SU-DHL-6 (cell line): ENCODE results near the gene CLEC11A.

Experiments used
- H2AFZ ChIP-seq: fragments of 200-600 bp; sonication (generic); 2 replicates; pipeline ENCODE4 v1.6.1; 2014; ENCODE audit warnings: low read depth, mild to moderate bottlenecking, moderate library complexity, mixed read lengths, antibody characterized with exemption, low read length; ENCODE audit not compliant: severe bottlenecking
- H3F3A ChIP-seq: fragments of 200-600 bp; shearing (Covaris generic); 2 replicates; pipeline ENCODE4 v1.6.0; 2016; ENCODE audit warnings: antibody characterized with exemption, mild to moderate bottlenecking; ENCODE audit not compliant: insufficient read depth
- H3K27ac ChIP-seq: fragments of 200-600 bp; sonication (generic); 2 replicates; pipeline ENCODE4 v1.5.1; 2016; ENCODE audit warnings: low read depth, mild to moderate bottlenecking, low read length, moderate library complexity, mixed read lengths
- H3K27me3 ChIP-seq: fragments of 200-600 bp; sonication (generic), shearing (Covaris generic); 2 replicates; pipeline ENCODE4 v1.6.0; 2014; ENCODE audit warnings: mild to moderate bottlenecking, low read length
- H3K36me3 ChIP-seq: fragments of 200-600 bp; sonication (generic); 2 replicates; pipeline ENCODE4 v1.6.1; 2014; ENCODE audit warnings: mild to moderate bottlenecking, low read length, mixed read lengths
- H3K4me2 ChIP-seq: fragments of 300-600, 200-600 bp; shearing (Covaris generic), sonication (generic); 2 replicates; pipeline ENCODE4 v1.6.0; 2014; ENCODE audit warnings: low read length, low read depth, mild to moderate bottlenecking; ENCODE audit not compliant: poor library complexity, severe bottlenecking
- H3K4me3 ChIP-seq: fragments of 200-600 bp; sonication (generic); 2 replicates; pipeline ENCODE4 v1.5.1; 2014; ENCODE audit warnings: antibody characterized with exemption, low read length, mild to moderate bottlenecking, mixed read lengths; ENCODE audit not compliant: insufficient read depth, poor library complexity, severe bottlenecking
- H3K79me2 ChIP-seq: fragments of 200-600 bp; sonication (generic); 2 replicates; pipeline ENCODE4 v1.6.1; 2014; ENCODE audit warnings: mild to moderate bottlenecking, low read length, moderate library complexity; ENCODE audit not compliant: insufficient read depth
- H3K9ac ChIP-seq: fragments of 200-600 bp; sonication (generic); 2 replicates; pipeline ENCODE4 v1.7.0; 2014; ENCODE audit warnings: mild to moderate bottlenecking, low read length
- H3K9me2 ChIP-seq: fragments of 200-600 bp; sonication (generic); replicated peaks from 2 replicates; pipeline ENCODE4 v1.6.1; 2014; ENCODE audit warnings: low read length; ENCODE audit not compliant: insufficient read depth
- H3K9me3 ChIP-seq: fragments of 200-600 bp; sonication (generic); 2 replicates; pipeline ENCODE4 v1.6.1; 2014; ENCODE audit warnings: low read length, mixed read lengths; ENCODE audit not compliant: insufficient read depth
- H4K20me1 ChIP-seq: fragments of 200-600 bp; sonication (generic); 2 replicates; pipeline ENCODE4 v1.6.1; 2014; ENCODE audit warnings: low read depth, mild to moderate bottlenecking, antibody characterized with exemption, low read length, moderate library complexity, mixed read lengths
- CTCF ChIP-seq: fragments of 200-600 bp; sonication (generic); IDR thresholded peaks from one replicate; pipeline ENCODE4 v1.5.1; 2017; ENCODE audit warnings: antibody characterized with exemption, mild to moderate bottlenecking, low read length, moderate library complexity; ENCODE audit not compliant: insufficient read depth, poor library complexity, severe bottlenecking
- EZH2phosphoT487 ChIP-seq: fragments of 200-600 bp; sonication (generic), shearing (Covaris generic); conservative IDR thresholded peaks from 2 replicates; pipeline ENCODE4 v1.6.1; 2018; ENCODE audit warnings: mild to moderate bottlenecking, antibody characterized with exemption, low read length, moderate library complexity, mixed read lengths

Gene CLEC11A

GRCh38 chr19:50697414-50698124 is 25.6 kb upstream of the CLEC11A start:
- no peak overlapping the region for H3K4me2 ChIP-seq
- no peaks in the 10 kb centered on the region for H3K27me3 ChIP-seq
- no peak overlapping the region for H3K27ac ChIP-seq

GRCh38 chr19:50701367-50701985 is 21.7 kb upstream of the CLEC11A start:
- Histone ChIP-seq H3K9ac (no peak overlapping the region), H3K36me3 (no peaks in the 10 kb centered on the region), H3F3A (no peaks in the 10 kb centered on the region), H2AFZ (no peak overlapping the region), H3K79me2 (no peaks in the 10 kb centered on the region), H3K27me3 (no peaks in the 10 kb centered on the region), H4K20me1 (no peaks in the 10 kb centered on the region), H3K27ac (no peak overlapping the region), H3K4me3 (no peak overlapping the region), H3K4me2 (no peak overlapping the region), H3K9me3 (no peaks in the 10 kb centered on the region), H3K9me2 (no peaks in the 10 kb centered on the region)
- no peak for TF ChIP-seq CTCF
- no peak for TF ChIP-seq EZH2phosphoT487

More at GRCh38 chr19:50697414-50698124, 25.6 kb upstream of the CLEC11A start:
- no peak overlapping the region for H3K9ac ChIP-seq
- no peaks in the 10 kb centered on the region for H3K36me3 ChIP-seq
- TF ChIP-seq CTCF (no peak), EZH2phosphoT487 (no peak)
- no peaks in the 10 kb centered on the region for H4K20me1 ChIP-seq
- no peak overlapping the region for H3K4me3 ChIP-seq
- no peaks in the 10 kb centered on the region for H3K9me2 ChIP-seq
- no peaks in the 10 kb centered on the region for H3F3A ChIP-seq
- H3K9me3 ChIP-seq: no peaks in the 10 kb centered on the region
- no peaks in the 10 kb centered on the region for H3K79me2 ChIP-seq
- no peak overlapping the region for H2AFZ ChIP-seq

GRCh38 chr19:50702158-50702870 is 20.9 kb upstream of the CLEC11A start:
- H3K27me3 ChIP-seq: no peaks in the 10 kb centered on the region
- no peak for TF ChIP-seq EZH2phosphoT487
- no peak for TF ChIP-seq CTCF
- no peaks in the 10 kb centered on the region for H3K79me2 ChIP-seq
- H3K9ac ChIP-seq: no peak overlapping the region
- no peaks in the 10 kb centered on the region for H3F3A ChIP-seq
- H3K36me3 ChIP-seq: no peaks in the 10 kb centered on the region
- H3K9me2 ChIP-seq: no peaks in the 10 kb centered on the region
- H3K27ac ChIP-seq: no peak overlapping the region
- no peaks in the 10 kb centered on the region for H4K20me1 ChIP-seq
- H3K4me2 ChIP-seq: no peak overlapping the region
- no peak overlapping the region for H3K4me3 ChIP-seq
- H2AFZ ChIP-seq: no peak overlapping the region
- no peaks in the 10 kb centered on the region for H3K9me3 ChIP-seq
